PFSK-1 (cell line): ENCODE measurements around the gene TRRAP.

Experiments
- FOXP2 ChIP-seq: optimal IDR thresholded peaks from 2 replicates; pipeline ENCODE3; 2011; ENCODE audit warnings: borderline replicate concordance, control low read depth, inconsistent platforms; ENCODE audit not compliant: insufficient read depth; ENCODE audit errors: extremely low read length, extremely low read depth
- POLR2AphosphoS5 ChIP-seq: IDR thresholded peaks from 2 replicates; pipeline ENCODE4 v1.6.1; 2012; ENCODE audit warnings: low read depth, mild to moderate bottlenecking, control low read depth, low read length, moderate library complexity
- REST ChIP-seq, 2 experiments: IDR thresholded peaks; 2 replicates each; pipeline versions ENCODE4 v1.6.1 to v1.8.0; 2011 to 2012; ENCODE audit warnings: low read depth in 2 of 2, low read length in 2 of 2, control low read depth in 1 of 2, inconsistent platforms in 1 of 2, mild to moderate bottlenecking in 1 of 2, moderate library complexity in 1 of 2; ENCODE audit not compliant: insufficient read depth in 1 of 2
- SIN3A ChIP-seq: IDR thresholded peaks from 2 replicates; pipeline ENCODE4 v1.6.1; 2012; ENCODE audit warnings: mild to moderate bottlenecking, low read length, moderate library complexity, borderline replicate concordance; ENCODE audit not compliant: insufficient read depth
- TAF1 ChIP-seq: IDR thresholded peaks from 2 replicates; pipeline ENCODE4 v1.6.1; 2012; ENCODE audit warnings: low read length, control low read depth, borderline replicate concordance; ENCODE audit not compliant: insufficient read depth

TRRAP gene

GRCh38 chr7:98949336-98950044 is 71.2 kb downstream of the TRRAP start:
- TF ChIP-seq TAF1 (no peak), REST (IDR thresholded peaks at IDR 0.05; ENCODE audit: insufficient read depth in 1 of 2, low read depth in 2 of 2, low read length in 2 of 2) (no peak), SIN3A (no peak), FOXP2 (no peak), POLR2AphosphoS5 (no peak)

GRCh38 chr7:98955992-98956391 is 77.7 kb downstream of the TRRAP start:
- TF ChIP-seq REST (IDR thresholded peaks at IDR 0.05; ENCODE audit: insufficient read depth in 1 of 2, low read depth in 2 of 2, low read length in 2 of 2) (no peak), TAF1 (no peak), FOXP2 (no peak), SIN3A (no peak), POLR2AphosphoS5 (no peak)

- no peak for TF ChIP-seq REST (IDR thresholded peaks at IDR 0.05; ENCODE audit: insufficient read depth in 1 of 2, low read depth in 2 of 2, low read length in 2 of 2)
- TF ChIP-seq POLR2AphosphoS5: no peak
- TF ChIP-seq FOXP2: no peak
- no peak for TF ChIP-seq TAF1
- no peak for TF ChIP-seq SIN3A
These were observed 78.1 kb downstream of the TRRAP start for GRCh38 chr7:98956469-98956868.

- TF ChIP-seq FOXP2: no peak
- no peak for TF ChIP-seq TAF1
- TF ChIP-seq REST (IDR thresholded peaks at IDR 0.05; ENCODE audit: insufficient read depth in 1 of 2, low read depth in 2 of 2, low read length in 2 of 2): no peak
- TF ChIP-seq POLR2AphosphoS5: no peak
- no peak for TF ChIP-seq SIN3A
These were observed 78.6 kb downstream of the TRRAP start for GRCh38 chr7:98956937-98957336.

GRCh38 chr7:98957766-98958165 is 79.4 kb downstream of the TRRAP start:
- TF ChIP-seq TAF1 (no peak), POLR2AphosphoS5 (no peak), FOXP2 (no peak), SIN3A (no peak), REST (IDR thresholded peaks at IDR 0.05; ENCODE audit: insufficient read depth in 1 of 2, low read depth in 2 of 2, low read length in 2 of 2) (no peak)
